Measurements from ENCODE around the gene CRACR2A. TPM values are rescaled to one million over a fixed set of nuclear protein-coding genes. Genes with fewer than 3 reads are reported as not detected.

CRACR2A gene
- total RNA-seq, 1 donor from 2014 or later, result 3.0 TPM

GRCh38 chr12:3645091-3645490 lies 107.8 kb downstream of the CRACR2A start:
- TF ChIP-seq CTCF (IDR thresholded peaks at IDR 0.05; ENCODE audit: unreplicated experiment), result no peak
- Mint-ChIP-seq H3K36me3 (ENCODE audit: insufficient read depth) (no peaks in the 10 kb centered on the region), H3K27me3 (peaks cover 23% of the 10 kb centered on the region), H3K9me3 (ENCODE audit: low read depth) (no peaks in the 10 kb centered on the region), H3K4me1 (ENCODE audit: low read depth) (peaks cover 5% of the 10 kb centered on the region), H3K4me3 (ENCODE audit: low read depth) (no peak overlapping the region), H3K27ac (no peak overlapping the region)
- DNase-seq (ENCODE audit: low spot score, unreplicated experiment), result no peak

GRCh38 chr12:3644104-3644503 lies 108.8 kb downstream of the CRACR2A start:
- Mint-ChIP-seq H3K9me3 (ENCODE audit: low read depth) (no peaks in the 10 kb centered on the region), H3K36me3 (ENCODE audit: insufficient read depth) (no peaks in the 10 kb centered on the region), H3K27me3 (peaks cover 20% of the 10 kb centered on the region), H3K4me1 (ENCODE audit: low read depth) (peaks cover 1% of the 10 kb centered on the region), H3K27ac (no peak overlapping the region), H3K4me3 (ENCODE audit: low read depth) (no peak overlapping the region)
- DNase-seq (ENCODE audit: low spot score, unreplicated experiment), result no peak
- TF ChIP-seq CTCF (IDR thresholded peaks at IDR 0.05; ENCODE audit: unreplicated experiment), result no peak

GRCh38 chr12:3641428-3642018 lies 111.4 kb downstream of the CRACR2A start:
- Mint-ChIP-seq H3K27me3 (peaks cover 38% of the 10 kb centered on the region), H3K36me3 (ENCODE audit: insufficient read depth) (no peaks in the 10 kb centered on the region), H3K4me3 (ENCODE audit: low read depth) (no peak overlapping the region), H3K4me1 (ENCODE audit: low read depth) (peaks cover 7% of the 10 kb centered on the region), H3K27ac (no peak overlapping the region), H3K9me3 (ENCODE audit: low read depth) (no peaks in the 10 kb centered on the region)
- no peak for TF ChIP-seq CTCF (IDR thresholded peaks at IDR 0.05; ENCODE audit: unreplicated experiment)
- no peak for DNase-seq (ENCODE audit: low spot score, unreplicated experiment)

GRCh38 chr12:3636328-3636727 lies 116.6 kb downstream of the CRACR2A start:
- H3K9me3 Mint-ChIP-seq (ENCODE audit: low read depth), result no peaks in the 10 kb centered on the region
- TF ChIP-seq CTCF (IDR thresholded peaks at IDR 0.05; ENCODE audit: unreplicated experiment), result no peak
- H3K4me1 Mint-ChIP-seq (ENCODE audit: low read depth), result peaks cover 6% of the 10 kb centered on the region
- no peak overlapping the region for H3K27ac Mint-ChIP-seq
- H3K4me3 Mint-ChIP-seq (ENCODE audit: low read depth), result no peak overlapping the region
- no peak for DNase-seq (ENCODE audit: low spot score, unreplicated experiment)
- peaks cover 36% of the 10 kb centered on the region for H3K27me3 Mint-ChIP-seq
- H3K36me3 Mint-ChIP-seq (ENCODE audit: insufficient read depth), result no peaks in the 10 kb centered on the region

- H3K9me3 Mint-ChIP-seq (ENCODE audit: low read depth), result no peaks in the 10 kb centered on the region
- peaks cover 50% of the 10 kb centered on the region for H3K27me3 Mint-ChIP-seq
- DNase-seq (ENCODE audit: low spot score, unreplicated experiment), result no peak
- H3K27ac Mint-ChIP-seq, result no peak overlapping the region
- no peaks in the 10 kb centered on the region for H3K36me3 Mint-ChIP-seq (ENCODE audit: insufficient read depth)
- no peak for TF ChIP-seq CTCF (IDR thresholded peaks at IDR 0.05; ENCODE audit: unreplicated experiment)
- H3K4me3 Mint-ChIP-seq (ENCODE audit: low read depth), result no peak overlapping the region
- peaks cover 10% of the 10 kb centered on the region for H3K4me1 Mint-ChIP-seq (ENCODE audit: low read depth)
Observed at GRCh38 chr12:3634348-3634747, 118.6 kb downstream of the CRACR2A start.

Data from progenitor cell of endocrine pancreas (in vitro differentiated cells).